Measurements from ENCODE around the gene PYCR2. TPM values are rescaled to one million over a fixed set of nuclear protein-coding genes. Genes with fewer than 3 reads are reported as not detected.

The PYCR2 gene
- total and polyA plus RNA-seq, 2 donors (not counting 1 experiment from before 2014, with no cell fraction given), result 28.6 to 32.4 TPM

DNA sequence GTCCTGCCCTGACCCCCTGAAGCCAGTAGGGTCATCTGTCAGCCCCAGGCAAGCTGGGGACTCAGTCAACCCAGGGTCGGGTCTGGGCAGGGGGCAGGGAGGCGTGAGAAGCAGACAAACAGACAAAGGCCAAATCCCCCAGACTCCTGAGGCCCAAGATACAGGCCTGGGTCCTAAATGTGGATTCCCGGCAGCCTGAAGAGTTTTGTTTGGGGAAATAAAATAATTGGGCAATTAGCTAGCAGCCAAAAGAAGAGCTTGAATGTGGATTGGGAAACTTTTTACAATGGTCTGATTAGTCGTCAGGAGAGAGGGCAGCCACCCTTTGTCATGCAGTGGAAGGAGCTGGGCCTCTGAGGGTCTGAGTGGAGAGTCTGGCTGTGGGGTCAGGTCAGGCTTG, 21.5 kb upstream of the PYCR2 start:
- Histone ChIP-seq H3K79me2 (ENCODE audit: control insufficient read depth, insufficient read depth, low read length) (no peaks in the 10 kb centered on the region), H3K4me1 (ENCODE audit: control insufficient read depth, extremely low read depth, insufficient read depth, low read length) (no peaks in the 10 kb centered on the region), H3K9me3 (ENCODE audit: control insufficient read depth, insufficient read depth, low read depth, low read length) (no peaks in the 10 kb centered on the region), H3K4me2 (ENCODE audit: extremely low read depth, insufficient read depth, low read length) (no peak overlapping the region), H3K36me3 (ENCODE audit: control insufficient read depth, insufficient read depth, low read length) (no peaks in the 10 kb centered on the region), H4K20me1 (ENCODE audit: control insufficient read depth, extremely low read depth, insufficient read depth, low read length) (no peaks in the 10 kb centered on the region), H2AFZ (ENCODE audit: low read length) (no peak overlapping the region), H3K27me3 (ENCODE audit: control insufficient read depth, insufficient read depth, low read length) (peaks cover 11% of the 10 kb centered on the region), H3K4me3 (replicated peaks in 1 of 4; ENCODE audit: control extremely low read depth in 1 of 4, insufficient read depth in 1 of 4, low read depth in 3 of 4, low read length in 4 of 4) (no peak overlapping the region), H3K9ac (ENCODE audit: insufficient read depth, low read length) (no peak overlapping the region), H3K27ac (ENCODE audit: insufficient read depth, low read length) (no peak overlapping the region)
- TF ChIP-seq, protein P1, sequence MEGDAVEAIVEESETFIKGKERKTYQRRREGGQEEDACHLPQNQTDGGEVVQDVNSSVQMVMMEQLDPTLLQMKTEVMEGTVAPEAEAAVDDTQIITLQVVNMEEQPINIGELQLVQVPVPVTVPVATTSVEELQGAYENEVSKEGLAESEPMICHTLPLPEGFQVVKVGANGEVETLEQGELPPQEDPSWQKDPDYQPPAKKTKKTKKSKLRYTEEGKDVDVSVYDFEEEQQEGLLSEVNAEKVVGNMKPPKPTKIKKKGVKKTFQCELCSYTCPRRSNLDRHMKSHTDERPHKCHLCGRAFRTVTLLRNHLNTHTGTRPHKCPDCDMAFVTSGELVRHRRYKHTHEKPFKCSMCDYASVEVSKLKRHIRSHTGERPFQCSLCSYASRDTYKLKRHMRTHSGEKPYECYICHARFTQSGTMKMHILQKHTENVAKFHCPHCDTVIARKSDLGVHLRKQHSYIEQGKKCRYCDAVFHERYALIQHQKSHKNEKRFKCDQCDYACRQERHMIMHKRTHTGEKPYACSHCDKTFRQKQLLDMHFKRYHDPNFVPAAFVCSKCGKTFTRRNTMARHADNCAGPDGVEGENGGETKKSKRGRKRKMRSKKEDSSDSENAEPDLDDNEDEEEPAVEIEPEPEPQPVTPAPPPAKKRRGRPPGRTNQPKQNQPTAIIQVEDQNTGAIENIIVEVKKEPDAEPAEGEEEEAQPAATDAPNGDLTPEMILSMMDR (conservative IDR thresholded peaks at IDR 0.05 in 1 of 2, IDR thresholded peaks at IDR 0.05 in 1 of 2; ENCODE audit: low read depth in 1 of 2, low read length in 2 of 2), result no peak
- no peak for TF ChIP-seq EZH2 (IDR thresholded peaks at IDR 0.05; ENCODE audit: low read length, missing control alignments)
- DNase-seq (ENCODE audit: low read depth in 2 of 2), result no peak

GRCh38 chr1:225944951-225945350, 20.9 kb upstream of the PYCR2 start:
- no peak for TF ChIP-seq EZH2 (IDR thresholded peaks at IDR 0.05; ENCODE audit: low read length, missing control alignments)
- TF ChIP-seq, protein P1 (conservative IDR thresholded peaks at IDR 0.05 in 1 of 2, IDR thresholded peaks at IDR 0.05 in 1 of 2; ENCODE audit: low read depth in 1 of 2, low read length in 2 of 2), result no peak
- DNase-seq (ENCODE audit: low read depth in 2 of 2), result no peak
- no peak overlapping the region for H2AFZ ChIP-seq (ENCODE audit: low read length)

GRCh38 chr1:225944387-225944786, 20.3 kb upstream of the PYCR2 start:
- Histone ChIP-seq H3K4me1 (ENCODE audit: control insufficient read depth, extremely low read depth, insufficient read depth, low read length) (no peaks in the 10 kb centered on the region), H2AFZ (ENCODE audit: low read length) (no peak overlapping the region), H4K20me1 (ENCODE audit: control insufficient read depth, extremely low read depth, insufficient read depth, low read length) (no peaks in the 10 kb centered on the region), H3K9ac (ENCODE audit: insufficient read depth, low read length) (no peak overlapping the region), H3K27ac (ENCODE audit: insufficient read depth, low read length) (no peak overlapping the region), H3K4me3 (replicated peaks in 1 of 4; ENCODE audit: control extremely low read depth in 1 of 4, insufficient read depth in 1 of 4, low read depth in 3 of 4, low read length in 4 of 4) (no peak overlapping the region), H3K27me3 (ENCODE audit: control insufficient read depth, insufficient read depth, low read length) (peaks cover 11% of the 10 kb centered on the region), H3K4me2 (ENCODE audit: extremely low read depth, insufficient read depth, low read length) (no peak overlapping the region), H3K79me2 (ENCODE audit: control insufficient read depth, insufficient read depth, low read length) (no peaks in the 10 kb centered on the region), H3K9me3 (ENCODE audit: control insufficient read depth, insufficient read depth, low read depth, low read length) (no peaks in the 10 kb centered on the region), H3K36me3 (ENCODE audit: control insufficient read depth, insufficient read depth, low read length) (no peaks in the 10 kb centered on the region)
- TF ChIP-seq, protein P1 (conservative IDR thresholded peaks at IDR 0.05 in 1 of 2, IDR thresholded peaks at IDR 0.05 in 1 of 2; ENCODE audit: low read depth in 1 of 2, low read length in 2 of 2), result no peak
- TF ChIP-seq EZH2 (IDR thresholded peaks at IDR 0.05; ENCODE audit: low read length, missing control alignments), result no peak
- DNase-seq (ENCODE audit: low read depth in 2 of 2), result no peak

More at GRCh38 chr1:225944951-225945350, 20.9 kb upstream of the PYCR2 start:
- Histone ChIP-seq H3K79me2 (ENCODE audit: control insufficient read depth, insufficient read depth, low read length) (no peaks in the 10 kb centered on the region), H3K4me3 (replicated peaks in 1 of 4; ENCODE audit: control extremely low read depth in 1 of 4, insufficient read depth in 1 of 4, low read depth in 3 of 4, low read length in 4 of 4) (no peak overlapping the region), H3K9me3 (ENCODE audit: control insufficient read depth, insufficient read depth, low read depth, low read length) (no peaks in the 10 kb centered on the region), H3K36me3 (ENCODE audit: control insufficient read depth, insufficient read depth, low read length) (no peaks in the 10 kb centered on the region), H3K4me2 (ENCODE audit: extremely low read depth, insufficient read depth, low read length) (no peak overlapping the region), H3K9ac (ENCODE audit: insufficient read depth, low read length) (no peak overlapping the region), H3K27ac (ENCODE audit: insufficient read depth, low read length) (no peak overlapping the region), H3K27me3 (ENCODE audit: control insufficient read depth, insufficient read depth, low read length) (peaks cover 11% of the 10 kb centered on the region), H4K20me1 (ENCODE audit: control insufficient read depth, extremely low read depth, insufficient read depth, low read length) (no peaks in the 10 kb centered on the region), H3K4me1 (ENCODE audit: control insufficient read depth, extremely low read depth, insufficient read depth, low read length) (no peaks in the 10 kb centered on the region)

Measured in fibroblast of lung (primary cell).